ENCODE data around the gene PITPNC1. TPM values are rescaled to one million over a fixed set of nuclear protein-coding genes. Genes with fewer than 3 reads are reported as not detected.

Gene PITPNC1
- total and polyA plus RNA-seq, 2 donors (not counting 1 experiment from before 2014, with no cell fraction given) = 4.7 to 26.1 TPM

DNA sequence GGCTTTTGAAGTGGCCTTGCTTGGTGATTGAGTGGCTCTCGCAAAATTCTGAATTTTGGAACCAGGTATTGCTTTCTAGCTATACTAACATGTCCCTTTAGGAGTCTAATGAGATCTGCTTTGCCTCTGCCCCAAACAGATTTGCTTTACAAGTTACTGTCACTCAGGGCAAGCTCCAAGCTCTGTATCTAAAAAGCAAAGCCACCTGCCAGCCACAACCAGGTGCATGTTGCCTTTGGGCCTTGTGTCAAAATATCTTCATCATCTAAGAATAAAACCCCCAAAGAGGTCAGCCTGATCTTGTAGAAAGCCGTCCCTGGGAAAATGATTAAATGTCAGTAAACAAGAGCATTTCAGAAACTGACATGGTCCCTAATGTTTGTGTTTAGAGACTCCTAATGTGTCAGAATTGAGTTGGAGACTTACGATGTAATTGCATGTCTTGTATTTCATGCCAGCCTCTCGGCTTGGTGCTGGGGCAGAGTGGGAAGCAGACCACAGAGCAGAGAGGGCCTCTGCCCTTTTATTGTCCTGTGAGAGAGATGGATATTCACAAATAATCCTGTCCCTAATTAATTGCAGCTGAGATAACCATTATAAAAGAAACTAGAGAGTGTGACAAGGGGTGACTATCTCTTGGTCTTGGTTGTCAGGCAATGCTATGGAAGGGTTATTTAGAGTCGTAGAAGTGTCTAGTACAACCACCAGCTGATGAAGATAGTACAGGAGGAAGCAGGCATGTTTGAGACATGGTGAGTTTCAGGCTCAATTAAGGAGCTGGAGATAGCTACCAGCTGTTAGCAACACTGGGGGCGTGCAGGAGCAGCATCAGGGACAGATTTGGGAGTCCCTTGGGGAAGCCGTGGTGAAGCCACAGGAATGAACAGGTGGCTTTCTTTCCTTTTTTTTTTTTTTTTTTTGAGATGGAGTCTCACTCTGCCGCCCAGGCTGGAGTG, 90.7 kb downstream of the PITPNC1 start:
- no peak overlapping the region for H3K27ac Mint-ChIP-seq
- peak overlapping the region; percentile 8 for H3K4me3 Mint-ChIP-seq

More for the DNA sequence above, 90.7 kb downstream of the PITPNC1 start:
- Mint-ChIP-seq H3K27me3 (no peaks in the 10 kb centered on the region), H3K9me3 (ENCODE audit: insufficient read depth) (no peaks in the 10 kb centered on the region), H3K4me1 (peaks cover 13% of the 10 kb centered on the region)
- no peaks in the 10 kb centered on the region for H3K27me3 ChIP-seq (replicated peaks in 1 of 4; ENCODE audit: control extremely low read depth in 1 of 4, control insufficient read depth in 3 of 4, insufficient read depth in 4 of 4, low read length in 3 of 4)
- CTCF ChIA-PET = interaction anchor here (0.6 kb wide), 1 partner anchor 1503 kb away, joined by 3 read pairs; no protein-coding TSS in a partner anchor
- no peaks in the 10 kb centered on the region for H3K4me1 ChIP-seq (ENCODE audit: control insufficient read depth in 2 of 2, insufficient read depth in 2 of 2, low read length in 2 of 2)
- no peaks in the 10 kb centered on the region for H3K36me3 ChIP-seq (replicated peaks in 1 of 2; ENCODE audit: control extremely low read depth in 1 of 2, control insufficient read depth in 1 of 2, extremely low read depth in 1 of 2, insufficient read depth in 2 of 2, low read length in 1 of 2)
- no peak overlapping the region for H2AFZ ChIP-seq (ENCODE audit: insufficient read depth, low read depth, low read length, poor library complexity, severe bottlenecking)
- TF ChIP-seq, protein P1, sequence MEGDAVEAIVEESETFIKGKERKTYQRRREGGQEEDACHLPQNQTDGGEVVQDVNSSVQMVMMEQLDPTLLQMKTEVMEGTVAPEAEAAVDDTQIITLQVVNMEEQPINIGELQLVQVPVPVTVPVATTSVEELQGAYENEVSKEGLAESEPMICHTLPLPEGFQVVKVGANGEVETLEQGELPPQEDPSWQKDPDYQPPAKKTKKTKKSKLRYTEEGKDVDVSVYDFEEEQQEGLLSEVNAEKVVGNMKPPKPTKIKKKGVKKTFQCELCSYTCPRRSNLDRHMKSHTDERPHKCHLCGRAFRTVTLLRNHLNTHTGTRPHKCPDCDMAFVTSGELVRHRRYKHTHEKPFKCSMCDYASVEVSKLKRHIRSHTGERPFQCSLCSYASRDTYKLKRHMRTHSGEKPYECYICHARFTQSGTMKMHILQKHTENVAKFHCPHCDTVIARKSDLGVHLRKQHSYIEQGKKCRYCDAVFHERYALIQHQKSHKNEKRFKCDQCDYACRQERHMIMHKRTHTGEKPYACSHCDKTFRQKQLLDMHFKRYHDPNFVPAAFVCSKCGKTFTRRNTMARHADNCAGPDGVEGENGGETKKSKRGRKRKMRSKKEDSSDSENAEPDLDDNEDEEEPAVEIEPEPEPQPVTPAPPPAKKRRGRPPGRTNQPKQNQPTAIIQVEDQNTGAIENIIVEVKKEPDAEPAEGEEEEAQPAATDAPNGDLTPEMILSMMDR (IDR thresholded peaks at IDR 0.05) = no peak
- no peak for TF ChIP-seq EZH2 (IDR thresholded peaks at IDR 0.05; ENCODE audit: borderline replicate concordance, insufficient read depth, low read depth, low read length, poor library complexity, severe bottlenecking)
- H3K27ac ChIP-seq (ENCODE audit: low read length in 2 of 2) = no peak overlapping the region
- no peak overlapping the region for H3K9ac ChIP-seq (ENCODE audit: low read length)
- no peak for ATAC-seq (ENCODE audit: low read depth)
- no peak for DNase-seq
- no peaks in the 10 kb centered on the region for H4K20me1 ChIP-seq (ENCODE audit: control insufficient read depth, insufficient read depth, low read length, poor library complexity, severe bottlenecking)
- H3K9me3 ChIP-seq (ENCODE audit: control extremely low read depth in 1 of 3, control insufficient read depth in 2 of 3, insufficient read depth in 1 of 3, low read length in 2 of 3) = no peaks in the 10 kb centered on the region
- H3K4me3 ChIP-seq (ENCODE audit: control extremely low read depth in 1 of 5, extremely low read depth in 1 of 5, insufficient read depth in 1 of 5, low read depth in 2 of 5, low read length in 4 of 5) = no peak overlapping the region
- intact Hi-C loops (cut with micrococcal nuclease) = no loop called here
- no peak overlapping the region for H3K4me2 ChIP-seq (replicated peaks; ENCODE audit: low read depth, low read length, poor library complexity, severe bottlenecking)
- POLR2A ChIA-PET = no interaction called here
- 43% methylated on average over 7 of the region's 8 CpGs for WGBS (ENCODE audit: insufficient coverage)
- H3K79me2 ChIP-seq (ENCODE audit: control insufficient read depth, insufficient read depth, low read length) = no peaks in the 10 kb centered on the region
